Heart left ventricle (tissue), 16 donors: ENCODE results near the gene TRUB1. TPM values are rescaled to one million over a fixed set of nuclear protein-coding genes. Genes with fewer than 3 reads are reported as not detected.
A peak's percentile ranks its signal among the peaks of the same experiment; 100 is the strongest.

Experiments
- ATAC-seq, 4 donors: fragments of 200-7000 bp; cut with Tn5 transposase; one replicate each; pipeline ENCODE4 v1.9.1; 2020 to 2022; ENCODE audit warnings: moderate library complexity in 4 of 4, mild to moderate bottlenecking in 3 of 4, moderate number of reproducible peaks in 1 of 4
- DNase-seq, 5 donors: peaks; one replicate each; pipeline ENCODE4 v3.0.0-alpha.2; 2020
- H3K27ac ChIP-seq, 12 donors: fragments of 200-600 bp; sonication (generic) in 4 of 12; one replicate each; pipeline versions ENCODE4 v1.5.0 to v1.8.0; 2016 to 2022; ENCODE audit warnings: mild to moderate bottlenecking in 2 of 12
- H3K27me3 ChIP-seq, 9 donors: fragments of 200-600 bp; sonication (generic) in 2 of 9; one replicate each; pipeline versions ENCODE4 v1.5.1 to v1.8.0; 2016 to 2022; ENCODE audit warnings: mild to moderate bottlenecking in 3 of 9
- H3K36me3 ChIP-seq, 9 donors: fragments of 200-600 bp; sonication (generic) in 2 of 9; one replicate each; pipeline versions ENCODE4 v1.5.0 to v1.8.0; 2018 to 2022; ENCODE audit warnings: mild to moderate bottlenecking in 2 of 9
- H3K4me1 ChIP-seq, 12 donors: fragments of 200-600 bp; sonication (generic) in 4 of 12; one replicate each; pipeline versions ENCODE4 v1.5.0 to v1.8.0; 2016 to 2022; ENCODE audit warnings: mild to moderate bottlenecking in 3 of 12
- H3K4me3 ChIP-seq, 12 donors: fragments of 200-600 bp; sonication (generic) in 4 of 12; one replicate each; pipeline versions ENCODE4 v1.5.0 to v1.8.0; 2017 to 2022; ENCODE audit warnings: mild to moderate bottlenecking in 9 of 12, moderate library complexity in 4 of 12
- H3K9me3 ChIP-seq, 12 donors: fragments of 200-600 bp; sonication (generic) in 4 of 12; one replicate each; pipeline versions ENCODE4 v1.5.0 to v1.8.0; 2016 to 2022; ENCODE audit warnings: mild to moderate bottlenecking in 1 of 12
- POLR2A ChIP-seq, 2 donors: fragments of 450-650 bp; IDR thresholded peaks; one replicate each; pipeline ENCODE4 v1.6.1; 2017; ENCODE audit warnings: antibody characterized with exemption in 2 of 2, mild to moderate bottlenecking in 2 of 2, moderate library complexity in 2 of 2
- whole genome bisulfite sequencing, 4 donors: extraction: QIAGEN DNeasy Blood & Tissue Kit in 2 of 4; methylation state at CpG; one replicate each; pipeline versions ENCODE4 v1.1.5 to v1.1.7; 2013 to 2018; 5-methylcytosine and 5-hydroxymethylcytosine counted together
- intact Hi-C, 10 donors: fragments of 100-400 bp; cut with DNase I; formaldehyde crosslinking; loops; one replicate each; pipeline versions ENCODE4 v1.11.1 to v1.14.2; 2022
- polyA plus RNA-seq, 2 donors: library from polyadenylated mRNA; stranded (reverse); fragments of 200-250 nt; gene quantifications; one replicate each; pipeline ENCODE4 v1.2.3, GENCODE V29; 2013
- total RNA-seq, 9 donors: library from RNA; depleted of rRNA in 2 of 9; stranded (reverse); fragments of >200 nt in 2 of 9; fragmentation: NEBNext Ultra II Directional in 3 of 9; extraction: Animal tissue kit (Norgen Biotek cat#: 25700) in 3 of 9; gene quantifications; one replicate each; pipeline versions ENCODE4 v1.1.0 to v1.2.4, GENCODE V29; 2016 to 2023
- TF ChIP-seq, protein P1 (sequence below), 12 donors: fragments of 200-600 bp; sonication (generic) in 4 of 12; IDR thresholded peaks; one replicate each; pipeline versions ENCODE4 v1.5.0 to v1.8.0; 2018 to 2022; ENCODE audit warnings: antibody characterized with exemption in 12 of 12, mild to moderate bottlenecking in 5 of 12
- donor health status: ischemic (EF 13 %, LVEDD 7.1; RV severe dilation, severe dysfunction).
- donor health status: healthy with polysubstance abuse.
- donor health status: DM: no; HTN: yes; CAD: no.
- donor health status: DM: no; HTN: no; CAD: no.
- donor health status: ischemic (EF 25% LVEDD 6.9; RV normal size, moderate dysfunction).
- donor health status: ischemic (EF 25% LVEDD 5.7; RV mildly dilated, moderate dysfunction).
- donor health status: healthy.
- donor health status: DM: yes; HTN: yes; CAD: no.
- donor health status: ischemic (EF 35%, LVEDD 5.7; RV mildly dilated, moderate dysfunction).
- donor health status: nonischemic (EF 11% LVEDD 7.7; RV severe dilation, severe dysfunction).
- donor health status: DM: yes; HTN: yes; CAD: no.
- donor health status: PGD.
- donor health status: ischemic (EF 29% LVEDD 5.4; RV normal size, mild dysfunction).
- donor health status: nonischemic (EF 23%, LVEDD 6.1; RV moderate dilation, normal function).

TRUB1 gene
- total and polyA plus RNA-seq, 11 donors, result 4.9 to 31.7 (median 16.1) TPM

DNA sequence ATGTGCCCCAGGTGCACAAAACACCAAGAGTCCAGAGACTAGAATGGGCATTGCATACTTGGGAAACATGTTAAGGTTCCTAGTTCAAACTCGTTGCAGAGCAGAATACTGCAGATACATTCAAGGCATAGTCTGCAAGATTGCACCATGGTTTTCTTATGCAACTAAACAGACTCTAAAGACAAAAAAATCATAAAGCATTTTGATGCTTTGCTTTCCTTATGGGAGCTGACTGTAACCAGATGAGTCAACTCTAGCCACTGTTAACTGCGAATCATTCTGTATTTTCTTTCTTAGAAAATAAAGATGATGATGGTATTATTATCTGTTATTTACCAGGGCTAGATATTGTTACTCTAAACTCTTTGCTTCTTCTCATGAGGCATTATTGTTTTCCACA, 19.7 kb downstream of the TRUB1 start:
- Histone ChIP-seq H3K27ac (no peak overlapping the region), H3K27me3 (no peaks in the 10 kb centered on the region)
- TF ChIP-seq, protein P1, sequence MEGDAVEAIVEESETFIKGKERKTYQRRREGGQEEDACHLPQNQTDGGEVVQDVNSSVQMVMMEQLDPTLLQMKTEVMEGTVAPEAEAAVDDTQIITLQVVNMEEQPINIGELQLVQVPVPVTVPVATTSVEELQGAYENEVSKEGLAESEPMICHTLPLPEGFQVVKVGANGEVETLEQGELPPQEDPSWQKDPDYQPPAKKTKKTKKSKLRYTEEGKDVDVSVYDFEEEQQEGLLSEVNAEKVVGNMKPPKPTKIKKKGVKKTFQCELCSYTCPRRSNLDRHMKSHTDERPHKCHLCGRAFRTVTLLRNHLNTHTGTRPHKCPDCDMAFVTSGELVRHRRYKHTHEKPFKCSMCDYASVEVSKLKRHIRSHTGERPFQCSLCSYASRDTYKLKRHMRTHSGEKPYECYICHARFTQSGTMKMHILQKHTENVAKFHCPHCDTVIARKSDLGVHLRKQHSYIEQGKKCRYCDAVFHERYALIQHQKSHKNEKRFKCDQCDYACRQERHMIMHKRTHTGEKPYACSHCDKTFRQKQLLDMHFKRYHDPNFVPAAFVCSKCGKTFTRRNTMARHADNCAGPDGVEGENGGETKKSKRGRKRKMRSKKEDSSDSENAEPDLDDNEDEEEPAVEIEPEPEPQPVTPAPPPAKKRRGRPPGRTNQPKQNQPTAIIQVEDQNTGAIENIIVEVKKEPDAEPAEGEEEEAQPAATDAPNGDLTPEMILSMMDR (IDR thresholded peaks at IDR 0.05), result no peak
- no peak for TF ChIP-seq POLR2A (IDR thresholded peaks at IDR 0.05)

DNA sequence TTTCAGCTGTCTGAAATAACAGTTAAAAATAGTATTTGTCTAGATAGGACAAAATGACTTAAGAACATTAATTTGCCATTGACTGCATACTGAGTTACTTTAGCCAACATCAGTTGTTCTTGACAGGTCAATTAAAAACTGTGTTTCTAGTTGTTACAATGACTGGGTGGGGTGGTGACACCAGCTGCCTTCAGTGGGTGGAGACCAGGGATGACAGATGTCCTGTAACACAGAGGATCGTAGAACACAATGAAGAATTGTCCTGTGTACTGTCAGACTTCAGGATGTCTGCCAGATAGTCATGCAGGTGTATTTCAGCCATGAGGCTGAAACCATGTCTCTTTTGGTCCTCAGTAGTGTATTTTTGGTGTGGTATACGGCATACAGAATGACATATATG, 24.4 kb downstream of the TRUB1 start:
- no peak for TF ChIP-seq POLR2A (IDR thresholded peaks at IDR 0.05)
- TF ChIP-seq, protein P1 (IDR thresholded peaks at IDR 0.05), result no peak
- intact Hi-C loops, result no loop called here
- Histone ChIP-seq H3K27ac (peak overlapping the region in 7 of 12 donors; percentile 5 to 74 (median 20)), H3K4me3 (no peak overlapping the region), H3K9me3 (no peaks in the 10 kb centered on the region), H3K27me3 (no peaks in the 10 kb centered on the region), H3K4me1 (peaks cover 0 to 25% (median 10%) of the 10 kb centered on the region in 12 donors), H3K36me3 (peaks cover 0 to 35% (median 4%) of the 10 kb centered on the region in 9 donors)
- ATAC-seq (peak in 3 of 4 donors; percentile 35 to 61 (median 36)), DNase-seq (no peak)
- 40 to 55% (median 49%) methylated on average over 2 of the region's 2 CpGs for WGBS, 4 donors

More for the DNA sequence above, 19.7 kb downstream of the TRUB1 start:
- DNase-seq, result no peak
- peaks cover 0 to 40% (median 17%) of the 10 kb centered on the region in 12 donors for H3K4me1 ChIP-seq
- H3K9me3 ChIP-seq, result no peaks in the 10 kb centered on the region
- peaks cover 0 to 31% (median 16%) of the 10 kb centered on the region in 9 donors for H3K36me3 ChIP-seq
- no peak overlapping the region for H3K4me3 ChIP-seq
- intact Hi-C loops, result no loop called here
- 85 to 90% (median 88%) methylated on average over 2 of the region's 2 CpGs for WGBS, 4 donors
- no peak for ATAC-seq

DNA sequence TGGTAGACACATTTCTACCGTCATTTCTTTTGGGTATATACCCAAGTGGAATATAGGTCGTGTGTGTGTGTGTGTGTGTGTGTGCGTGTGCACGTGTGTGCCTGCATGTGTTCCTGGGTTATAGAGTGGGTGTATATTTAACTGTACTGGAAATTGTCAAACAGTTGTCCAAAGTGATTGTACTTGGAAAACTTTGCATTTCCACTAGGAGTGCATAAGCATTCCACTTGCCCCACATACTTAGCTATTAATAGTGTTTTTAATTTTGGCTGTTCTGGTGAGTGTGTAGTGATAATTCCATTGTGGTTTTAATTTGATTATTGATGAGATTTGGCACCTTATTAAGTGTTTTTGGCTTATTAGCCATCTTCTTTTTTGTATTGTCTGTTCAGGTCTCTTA, 25.9 kb downstream of the TRUB1 start:
- Histone ChIP-seq H3K4me3 (no peak overlapping the region), H3K9me3 (no peaks in the 10 kb centered on the region), H3K36me3 (peaks cover 0 to 35% (median 4%) of the 10 kb centered on the region in 9 donors), H3K27me3 (no peaks in the 10 kb centered on the region), H3K4me1 (peaks cover 0 to 31% (median 13%) of the 10 kb centered on the region in 12 donors), H3K27ac (peak overlapping the region in 9 of 12 donors; percentile 10 to 80 (median 53))
- TF ChIP-seq, protein P1 (IDR thresholded peaks at IDR 0.05), result no peak
- TF ChIP-seq POLR2A (IDR thresholded peaks at IDR 0.05), result no peak
- WGBS, 4 donors, result 53 to 63% (median 59%) methylated on average over 4 of the region's 4 CpGs
- DNase-seq (no peak), ATAC-seq (peak; percentile 75 to 86 (median 79))
- intact Hi-C loops, result no loop called here

DNA sequence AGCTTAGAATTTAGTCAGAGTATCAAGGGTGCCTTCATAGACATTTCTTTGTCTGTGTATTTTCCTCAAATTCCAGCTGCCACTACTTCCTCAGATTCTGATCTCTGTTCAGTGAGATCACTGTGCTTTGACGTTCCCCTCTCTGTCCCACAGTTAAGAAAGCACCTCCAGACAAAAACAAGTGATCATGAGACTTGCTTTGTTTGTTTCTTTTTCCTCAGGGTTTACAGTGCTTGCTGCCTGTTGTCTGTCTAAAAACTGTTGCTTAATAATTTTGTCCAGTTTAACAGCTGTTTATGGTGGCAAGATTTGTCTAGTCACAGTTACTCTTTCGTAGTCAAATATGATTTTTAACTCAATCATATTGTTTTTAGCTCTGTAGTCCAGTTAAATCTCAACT, 29.1 kb downstream of the TRUB1 start:
- 49 to 52% (median 51%) methylated on average over 2 of the region's 2 CpGs for WGBS, 4 donors
- intact Hi-C loops, result no loop called here
- no peak for DNase-seq
- Histone ChIP-seq H3K9me3 (no peaks in the 10 kb centered on the region), H3K27me3 (no peaks in the 10 kb centered on the region), H3K4me3 (no peak overlapping the region), H3K4me1 (peaks cover 0 to 34% (median 12%) of the 10 kb centered on the region in 12 donors), H3K27ac (peak overlapping the region in 6 of 12 donors; percentile 1 to 56 (median 20)), H3K36me3 (peaks cover 0 to 15% (median 1%) of the 10 kb centered on the region in 9 donors)
- no peak for ATAC-seq
- TF ChIP-seq, protein P1 (IDR thresholded peaks at IDR 0.05), result no peak
